HCT116 (cell line): ENCODE measurements around the gene AHRR.

Experiments used
- EZH2phosphoT487 ChIP-seq: fragments of 200-600 bp; IDR thresholded peaks from 2 replicates; pipeline ENCODE4 v1.6.1; 2018; ENCODE audit warnings: antibody characterized with exemption, borderline replicate concordance
- RAD21 ChIP-seq: IDR thresholded peaks from 2 replicates; pipeline ENCODE4 v1.6.1; 2012; ENCODE audit warnings: low read depth, mild to moderate bottlenecking
- SRF ChIP-seq: IDR thresholded peaks from 2 replicates; pipeline ENCODE4 v1.6.1; 2012; ENCODE audit warnings: low read depth
- TCF7L2 ChIP-seq: IDR thresholded peaks from 2 replicates; pipeline ENCODE4 v1.7.0; 2011; ENCODE audit warnings: borderline replicate concordance, inconsistent platforms; ENCODE audit not compliant: insufficient read depth, insufficient read length; ENCODE audit errors: extremely low read depth
- YY1 ChIP-seq: IDR thresholded peaks from 2 replicates; pipeline ENCODE4 v1.6.1; 2011; ENCODE audit warnings: low read length, low read depth, moderate library complexity, mild to moderate bottlenecking; ENCODE audit not compliant: insufficient replicate concordance; ENCODE audit errors: extremely low read depth
- TF ChIP-seq, protein P1 (sequence below), 3 experiments: fragments of 200-600 bp in 1 of 3; sonication (generic) in 1 of 3; IDR thresholded peaks in 2 of 3; conservative IDR thresholded peaks in 1 of 3; 2 replicates each; pipeline ENCODE4 v1.5.1; 2012 to 2017; ENCODE audit warnings: low read depth in 2 of 3, low read length in 2 of 3, antibody characterized with exemption in 1 of 3, borderline replicate concordance in 1 of 3, control low read depth in 1 of 3, mild to moderate bottlenecking in 1 of 3, mixed read lengths in 1 of 3, mixed run types in 1 of 3, moderate library complexity in 1 of 3; ENCODE audit not compliant: insufficient read depth in 1 of 3

- TF ChIP-seq TCF7L2 = no peak
- no peak for TF ChIP-seq YY1
- TF ChIP-seq, protein P1, sequence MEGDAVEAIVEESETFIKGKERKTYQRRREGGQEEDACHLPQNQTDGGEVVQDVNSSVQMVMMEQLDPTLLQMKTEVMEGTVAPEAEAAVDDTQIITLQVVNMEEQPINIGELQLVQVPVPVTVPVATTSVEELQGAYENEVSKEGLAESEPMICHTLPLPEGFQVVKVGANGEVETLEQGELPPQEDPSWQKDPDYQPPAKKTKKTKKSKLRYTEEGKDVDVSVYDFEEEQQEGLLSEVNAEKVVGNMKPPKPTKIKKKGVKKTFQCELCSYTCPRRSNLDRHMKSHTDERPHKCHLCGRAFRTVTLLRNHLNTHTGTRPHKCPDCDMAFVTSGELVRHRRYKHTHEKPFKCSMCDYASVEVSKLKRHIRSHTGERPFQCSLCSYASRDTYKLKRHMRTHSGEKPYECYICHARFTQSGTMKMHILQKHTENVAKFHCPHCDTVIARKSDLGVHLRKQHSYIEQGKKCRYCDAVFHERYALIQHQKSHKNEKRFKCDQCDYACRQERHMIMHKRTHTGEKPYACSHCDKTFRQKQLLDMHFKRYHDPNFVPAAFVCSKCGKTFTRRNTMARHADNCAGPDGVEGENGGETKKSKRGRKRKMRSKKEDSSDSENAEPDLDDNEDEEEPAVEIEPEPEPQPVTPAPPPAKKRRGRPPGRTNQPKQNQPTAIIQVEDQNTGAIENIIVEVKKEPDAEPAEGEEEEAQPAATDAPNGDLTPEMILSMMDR (IDR thresholded peaks at IDR 0.05 in 2 of 3, conservative IDR thresholded peaks at IDR 0.05 in 1 of 3; ENCODE audit: borderline replicate concordance in 1 of 3, insufficient read depth in 1 of 3, low read depth in 2 of 3, low read length in 2 of 3) = no peak
- TF ChIP-seq SRF = no peak
- TF ChIP-seq EZH2phosphoT487 = no peak
- TF ChIP-seq RAD21 = no peak
Observed at GRCh38 chr5:305459-305858, 16.1 kb upstream of the AHRR start.
